KMS-11 (cell line): ENCODE results near the gene SP7.
A peak's percentile ranks its signal among the peaks of the same experiment; 100 is the strongest.

Source experiments
- H2AFZ ChIP-seq: fragments of 200-600 bp; sonication (generic); 2 replicates; pipeline ENCODE4 v1.6.1; 2016; ENCODE audit warnings: antibody characterized with exemption, mixed run types, low read depth
- H3K27ac ChIP-seq: fragments of 200-600 bp; sonication (generic); 2 replicates; pipeline ENCODE4 v1.6.1; 2016; ENCODE audit warnings: mild to moderate bottlenecking, mixed run types
- H3K27me3 ChIP-seq: fragments of 200-600 bp; sonication (generic); 2 replicates; pipeline ENCODE4 v1.6.1; 2017; ENCODE audit warnings: mild to moderate bottlenecking, low read depth, mixed run types, moderate library complexity; ENCODE audit not compliant: insufficient read depth
- H3K36me3 ChIP-seq: fragments of 200-600 bp; sonication (generic); 2 replicates; pipeline ENCODE4 v1.6.1; 2017; ENCODE audit warnings: mild to moderate bottlenecking, mixed run types; ENCODE audit not compliant: insufficient read depth
- H3K4me1 ChIP-seq: fragments of 200-600 bp; sonication (generic); 2 replicates; pipeline ENCODE4 v1.6.1; 2016; ENCODE audit warnings: mild to moderate bottlenecking, low read depth, mixed run types; ENCODE audit not compliant: poor library complexity, severe bottlenecking
- H3K4me2 ChIP-seq: fragments of 200-600 bp; sonication (generic); 2 replicates; pipeline ENCODE4 v1.7.0; 2016; ENCODE audit warnings: mild to moderate bottlenecking, mixed run types
- H3K4me3 ChIP-seq: fragments of 200-600 bp; sonication (generic); IDR thresholded peaks from 2 replicates; pipeline ENCODE4 v1.6.1; 2017; ENCODE audit warnings: low read depth, low read length, mixed read lengths; ENCODE audit not compliant: insufficient read depth
- H3K79me2 ChIP-seq: fragments of 200-600 bp; sonication (generic); 2 replicates; pipeline ENCODE4 v1.6.1; 2016; ENCODE audit warnings: low read depth, mixed run types; ENCODE audit not compliant: insufficient read depth
- H3K9ac ChIP-seq: fragments of 200-600 bp; sonication (generic); 2 replicates; pipeline ENCODE4 v1.6.1; 2016; ENCODE audit warnings: mild to moderate bottlenecking, mixed run types
- H4K20me1 ChIP-seq: fragments of 200-600 bp; sonication (generic); 2 replicates; pipeline ENCODE4 v1.6.1; 2016; ENCODE audit warnings: mild to moderate bottlenecking, mixed run types; ENCODE audit not compliant: insufficient read depth
- CTCF ChIP-seq: fragments of 200-600 bp; sonication (generic); conservative IDR thresholded peaks from 2 replicates; pipeline ENCODE4 v1.6.1; 2017; ENCODE audit warnings: low read depth, mild to moderate bottlenecking, antibody characterized with exemption, low read length, moderate library complexity, mixed read lengths

The SP7 gene

GRCh38 chr12:53358836-53359419, 22.8 kb upstream of the SP7 start:
- no peak overlapping the region for H3K4me3 ChIP-seq
- H3K4me2 ChIP-seq, result no peak overlapping the region
- no peak overlapping the region for H2AFZ ChIP-seq
- H3K9ac ChIP-seq, result no peak overlapping the region
- H3K79me2 ChIP-seq, result no peaks in the 10 kb centered on the region
- no peaks in the 10 kb centered on the region for H3K27me3 ChIP-seq
- H3K36me3 ChIP-seq, result no peaks in the 10 kb centered on the region
- H4K20me1 ChIP-seq, result no peaks in the 10 kb centered on the region
- H3K27ac ChIP-seq, result no peak overlapping the region
- no peak for TF ChIP-seq CTCF
- H3K4me1 ChIP-seq, result no peaks in the 10 kb centered on the region

GRCh38 chr12:53355121-53355520, 19.0 kb upstream of the SP7 start:
- Histone ChIP-seq H3K4me2 (no peak overlapping the region), H3K27ac (no peak overlapping the region), H3K9ac (no peak overlapping the region), H4K20me1 (no peaks in the 10 kb centered on the region), H3K36me3 (no peaks in the 10 kb centered on the region), H2AFZ (no peak overlapping the region), H3K4me3 (no peak overlapping the region), H3K4me1 (peaks cover 14% of the 10 kb centered on the region), H3K27me3 (no peaks in the 10 kb centered on the region), H3K79me2 (no peaks in the 10 kb centered on the region)
- TF ChIP-seq CTCF, result no peak

GRCh38 chr12:53353257-53353655, 17.1 kb upstream of the SP7 start:
- H3K4me1 ChIP-seq, result peaks cover 14% of the 10 kb centered on the region
- H3K9ac ChIP-seq, result no peak overlapping the region
- no peak for TF ChIP-seq CTCF
- H3K27ac ChIP-seq, result no peak overlapping the region
- H3K4me2 ChIP-seq, result peak overlapping the region; percentile 5
- H3K27me3 ChIP-seq, result no peaks in the 10 kb centered on the region
- H4K20me1 ChIP-seq, result no peaks in the 10 kb centered on the region
- H3K4me3 ChIP-seq, result no peak overlapping the region
- H2AFZ ChIP-seq, result peak overlapping the region; percentile 25; the same call in 1 of the 2 replicates
- no peaks in the 10 kb centered on the region for H3K36me3 ChIP-seq
- no peaks in the 10 kb centered on the region for H3K79me2 ChIP-seq

GRCh38 chr12:53352331-53353256, 16.4 kb upstream of the SP7 start:
- Histone ChIP-seq H3K36me3 (no peaks in the 10 kb centered on the region), H3K27ac (no peak overlapping the region), H3K4me1 (peaks cover 14% of the 10 kb centered on the region), H3K27me3 (no peaks in the 10 kb centered on the region), H4K20me1 (no peaks in the 10 kb centered on the region), H3K79me2 (no peaks in the 10 kb centered on the region), H3K9ac (no peak overlapping the region), H3K4me2 (peak overlapping the region; percentile 5), H3K4me3 (no peak overlapping the region), H2AFZ (peak overlapping the region; percentile 25; the same call in 1 of the 2 replicates)
- TF ChIP-seq CTCF, result peak; percentile 100
